D721Med (cell line): ENCODE measurements around the gene HAUS3.
"Not testable (repeated sequence)": the region's sequence is repeated elsewhere in the genome, so short reads cannot be mapped to it uniquely, and the experiment has no call there.

ENCODE experiments used
- DNase-seq: peaks from one replicate; pipeline ENCODE4 v3.0.0; 2011; ENCODE audit warnings: low spot score; ENCODE audit not compliant: insufficient read length
- FAIRE-seq: peaks from 2 replicates; lab custom pipeline; 2011; peaks lifted over from hg19 to GRCh38; lab: Jason Lieb, UNC
- TF ChIP-seq, protein P1 (sequence below): IDR thresholded peaks from 2 replicates; pipeline ENCODE4 v1.5.1; 2012; ENCODE audit warnings: mild to moderate bottlenecking, control low read depth; ENCODE audit not compliant: insufficient read depth; ENCODE audit errors: missing control alignments

Gene HAUS3

DNA sequence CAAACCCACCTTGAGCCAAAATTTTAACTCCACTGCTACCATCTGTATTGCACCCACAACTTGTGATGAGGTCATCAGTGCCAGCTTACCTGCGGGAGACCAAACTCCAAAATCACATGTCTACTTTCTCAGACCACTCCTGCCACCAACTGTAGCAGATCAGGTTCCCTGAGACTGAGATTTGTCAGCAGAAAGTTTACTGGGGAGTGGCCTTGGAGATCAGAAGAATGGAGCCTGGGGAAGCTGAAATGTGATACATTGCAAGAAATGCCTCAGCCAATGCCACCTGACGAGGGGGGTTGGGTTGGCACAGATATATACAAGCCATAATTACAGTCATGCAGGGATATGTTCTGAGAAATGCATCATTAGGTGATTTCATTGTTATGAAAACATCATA, 19.1 kb downstream of the HAUS3 start:
- TF ChIP-seq, protein P1, sequence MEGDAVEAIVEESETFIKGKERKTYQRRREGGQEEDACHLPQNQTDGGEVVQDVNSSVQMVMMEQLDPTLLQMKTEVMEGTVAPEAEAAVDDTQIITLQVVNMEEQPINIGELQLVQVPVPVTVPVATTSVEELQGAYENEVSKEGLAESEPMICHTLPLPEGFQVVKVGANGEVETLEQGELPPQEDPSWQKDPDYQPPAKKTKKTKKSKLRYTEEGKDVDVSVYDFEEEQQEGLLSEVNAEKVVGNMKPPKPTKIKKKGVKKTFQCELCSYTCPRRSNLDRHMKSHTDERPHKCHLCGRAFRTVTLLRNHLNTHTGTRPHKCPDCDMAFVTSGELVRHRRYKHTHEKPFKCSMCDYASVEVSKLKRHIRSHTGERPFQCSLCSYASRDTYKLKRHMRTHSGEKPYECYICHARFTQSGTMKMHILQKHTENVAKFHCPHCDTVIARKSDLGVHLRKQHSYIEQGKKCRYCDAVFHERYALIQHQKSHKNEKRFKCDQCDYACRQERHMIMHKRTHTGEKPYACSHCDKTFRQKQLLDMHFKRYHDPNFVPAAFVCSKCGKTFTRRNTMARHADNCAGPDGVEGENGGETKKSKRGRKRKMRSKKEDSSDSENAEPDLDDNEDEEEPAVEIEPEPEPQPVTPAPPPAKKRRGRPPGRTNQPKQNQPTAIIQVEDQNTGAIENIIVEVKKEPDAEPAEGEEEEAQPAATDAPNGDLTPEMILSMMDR: no peak
- DNase-seq (no peak), FAIRE-seq (no peak)

GRCh38 chr4:2221378-2221777, 20.5 kb downstream of the HAUS3 start:
- not testable (repeated sequence) for DNase-seq, FAIRE-seq

GRCh38 chr4:2220016-2220630, 21.8 kb downstream of the HAUS3 start:
- FAIRE-seq (no peak), DNase-seq (no peak)
- TF ChIP-seq, protein P1: peak; percentile 97

GRCh38 chr4:2219233-2219760, 22.6 kb downstream of the HAUS3 start:
- TF ChIP-seq, protein P1: no peak
- DNase-seq: no peak
- no peak for FAIRE-seq

- DNase-seq (no peak), FAIRE-seq (no peak)
- TF ChIP-seq, protein P1: no peak
Measured at GRCh38 chr4:2218436-2218835, 23.5 kb downstream of the HAUS3 start.

DNA sequence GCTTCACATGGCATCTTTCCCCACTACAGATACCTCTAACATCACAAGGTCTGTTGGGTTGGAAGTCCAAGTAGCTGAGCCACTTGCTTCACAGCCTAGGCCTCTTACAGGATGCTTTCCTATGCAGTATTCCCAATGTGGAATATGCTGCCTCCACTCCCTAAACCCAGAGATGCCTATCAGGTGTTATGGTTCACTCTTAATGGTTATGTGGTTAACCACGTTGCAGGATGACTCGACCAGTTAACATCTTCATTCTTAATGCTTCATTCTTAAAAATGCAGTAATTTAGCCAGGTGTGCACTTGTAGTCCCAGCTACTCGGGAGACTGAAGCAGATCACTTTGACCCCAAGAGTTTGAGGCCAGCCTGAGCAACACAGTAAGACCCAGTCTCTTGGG, 24.2 kb downstream of the HAUS3 start:
- FAIRE-seq: no peak
- DNase-seq: no peak

GRCh38 chr4:2212831-2213230, 29.1 kb downstream of the HAUS3 start:
- FAIRE-seq (no peak), DNase-seq (no peak)
- TF ChIP-seq, protein P1: no peak

More for the DNA sequence above, 24.2 kb downstream of the HAUS3 start:
- TF ChIP-seq, protein P1: no peak

DNA sequence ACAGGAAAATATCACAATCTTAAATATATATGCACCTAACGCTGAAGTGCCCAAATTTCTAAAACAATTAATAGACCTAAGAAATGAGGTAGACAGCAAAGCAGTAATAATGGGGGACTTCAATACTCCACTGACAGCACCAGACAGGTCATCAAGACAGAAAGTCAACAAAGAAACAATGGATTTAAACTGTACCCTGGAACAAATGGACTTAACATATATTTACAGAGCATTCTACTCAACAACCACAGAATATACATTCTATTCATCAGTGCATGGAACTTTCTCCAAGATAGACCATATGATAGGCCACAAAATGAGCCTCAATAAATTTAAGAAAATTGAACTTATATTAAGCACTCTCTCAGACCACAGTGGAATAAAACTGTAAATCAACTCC, 39.1 kb downstream of the HAUS3 start:
- FAIRE-seq, DNase-seq: not testable (repeated sequence)
